PC-9 (cell line): ENCODE data around the gene SPIRE2. TPM values are rescaled to one million over a fixed set of nuclear protein-coding genes. Genes with fewer than 3 reads are reported as not detected.

Experiments
- BruUV-seq: library from RNA; stranded (reverse); fragments of 400-500 nt; replicated peaks from 2 replicates; lab custom pipeline; 2021; lab: Mats Ljungman, UMichigan
- CTCF ChIA-PET: fragments of 300-600 bp; sonication (Branson Sonifier 250); formaldehyde crosslinking; loops from one replicate; lab custom pipeline; 2022; ENCODE audit warnings: antibody characterized with exemption; lab: Charles Lee
- POLR2A ChIA-PET: fragments of 300-600 bp; sonication (Branson Sonifier 250); formaldehyde crosslinking; loops from one replicate; lab custom pipeline; 2022; ENCODE audit warnings: antibody characterized with exemption; ENCODE audit not compliant: unreplicated experiment; lab: Charles Lee
- DNase-seq, 2 experiments: peaks; one replicate each; pipeline versions ENCODE4 v3.0.0 to v3.0.0-alpha.2; 2015 to 2022; ENCODE audit warnings: mixed read lengths in 1 of 2
- H2AFZ ChIP-seq: fragments of 200-600 bp; sonication (generic); 2 replicates; pipeline ENCODE4 v1.8.1; 2017; ENCODE audit warnings: antibody characterized with exemption
- H3F3A ChIP-seq: fragments of 200-600 bp; sonication (generic); 2 replicates; pipeline ENCODE4 v1.8.1; 2017; ENCODE audit warnings: antibody characterized with exemption, mild to moderate bottlenecking, low read depth; ENCODE audit not compliant: insufficient read depth
- H3K27ac ChIP-seq: fragments of 200-600 bp; sonication (generic); 2 replicates; pipeline ENCODE4 v1.6.1; 2016; ENCODE audit warnings: mixed run types
- H3K27me3 ChIP-seq: fragments of 200-600 bp; sonication (generic); 2 replicates; pipeline ENCODE4 v1.6.1; 2016; ENCODE audit warnings: low read depth, mixed run types; ENCODE audit not compliant: insufficient read depth
- H3K36me3 ChIP-seq: fragments of 200-600 bp; sonication (generic); 2 replicates; pipeline ENCODE4 v1.6.1; 2016; ENCODE audit warnings: low read depth, mixed run types
- H3K4me1 ChIP-seq: fragments of 200-600 bp; sonication (generic); replicated peaks from 2 replicates; pipeline ENCODE4 v1.6.1; 2016; ENCODE audit warnings: mixed run types; ENCODE audit not compliant: insufficient read depth
- H3K4me2 ChIP-seq: fragments of 200-600 bp; sonication (generic); 2 replicates; pipeline ENCODE4 v1.6.1; 2017; ENCODE audit warnings: mixed run types
- H3K4me3 ChIP-seq: fragments of 200-600 bp; sonication (generic); 2 replicates; pipeline ENCODE4 v1.6.1; 2016; ENCODE audit warnings: mixed run types
- H3K79me2 ChIP-seq: fragments of 200-600 bp; sonication (generic); 2 replicates; pipeline ENCODE4 v1.6.1; 2017; ENCODE audit warnings: low read depth, mixed run types
- H3K9me2 ChIP-seq: fragments of 200-600 bp; sonication (generic); 2 replicates; pipeline ENCODE4 v1.8.1; 2017; ENCODE audit warnings: mild to moderate bottlenecking; ENCODE audit not compliant: insufficient read depth
- H3K9me3 ChIP-seq: fragments of 200-600 bp; sonication (generic); 2 replicates; pipeline ENCODE4 v1.8.1; 2016; ENCODE audit warnings: low read depth; ENCODE audit not compliant: insufficient read depth
- H4K20me1 ChIP-seq: fragments of 200-600 bp; sonication (generic); 2 replicates; pipeline ENCODE4 v1.8.1; 2017; ENCODE audit not compliant: insufficient read depth
- EZH2 ChIP-seq: fragments of 200-600 bp; sonication (generic); IDR thresholded peaks from 2 replicates; pipeline ENCODE4 v1.8.0; 2017; ENCODE audit warnings: antibody characterized with exemption, low read depth
- intact Hi-C: fragments of 100-400 bp; cut with micrococcal nuclease; formaldehyde crosslinking; loops from one replicate; pipeline ENCODE4 v1.10.0; 2022; ENCODE audit not compliant: unreplicated experiment
- total RNA-seq: library from RNA; stranded (reverse); gene quantifications from 2 replicates; pipeline ENCODE4 v1.2.3, GENCODE V29; 2021
- TF ChIP-seq, protein P1 (sequence below): fragments of 200-600 bp; sonication (generic); conservative IDR thresholded peaks from 2 replicates; pipeline ENCODE4 v1.6.1; 2017; ENCODE audit warnings: mixed run types, antibody characterized with exemption, mild to moderate bottlenecking, moderate library complexity

The SPIRE2 gene
- total RNA-seq, 1 experiment from 2014 or later: 34.5 TPM

DNA sequence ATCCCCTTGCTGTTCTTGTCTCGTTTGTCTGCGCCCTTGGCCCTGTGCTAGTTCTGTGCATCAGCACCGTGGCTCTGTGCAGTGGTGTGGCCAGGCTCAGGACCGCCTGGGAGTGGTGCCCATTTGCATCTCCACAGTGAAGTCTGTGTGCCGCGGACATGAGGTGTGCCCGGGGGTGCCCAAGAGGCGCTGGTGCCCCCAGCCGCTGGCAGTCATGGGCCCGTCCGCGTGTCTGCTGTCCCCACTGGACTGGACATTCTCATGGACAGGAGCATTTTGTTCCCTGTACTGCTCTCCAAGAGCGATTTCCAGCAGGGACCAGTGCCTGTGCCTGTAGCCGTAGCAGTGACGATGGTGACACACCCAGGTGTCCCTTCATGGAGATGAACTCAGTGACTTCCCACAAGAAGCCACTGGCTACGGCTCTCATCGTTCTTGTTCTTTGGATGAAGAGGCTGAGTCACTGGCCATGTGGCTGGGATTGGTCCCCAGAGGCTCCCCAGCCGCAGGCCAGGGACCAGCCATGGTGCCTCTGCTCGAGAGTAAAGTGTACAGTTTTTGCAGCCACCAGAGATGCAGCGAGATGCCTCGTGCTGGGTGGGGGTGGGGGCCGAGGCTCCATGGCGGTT is 77.3 kb downstream of the SPIRE2 start:
- DNase-seq: peak in 1 of 2 experiments; percentile 34
- Histone ChIP-seq H3K4me1 (0 out of 2 replicates have a peak, but pooled peaks cover 11% of the 10 kb centered on the region), H3K4me3 (no peak overlapping the region), H4K20me1 (no peaks in the 10 kb centered on the region; the same call in 1 of the 2 replicates), H3K9me2 (no peaks in the 10 kb centered on the region), H3K27me3 (no peaks in the 10 kb centered on the region), H3K36me3 (peaks cover 5% of the 10 kb centered on the region; the same call in 1 of the 2 replicates), H3K4me2 (no peak overlapping the region), H3F3A (peaks cover 12% of the 10 kb centered on the region; the same call in 1 of the 2 replicates), H2AFZ (no peak overlapping the region), H3K9me3 (no peaks in the 10 kb centered on the region), H3K27ac (no peak overlapping the region), H3K79me2 (no peaks in the 10 kb centered on the region)
- intact Hi-C loops: no loop called here
- CTCF ChIA-PET: no interaction called here
- no TSS peak for BruUV-seq
- no peak for TF ChIP-seq EZH2
- TF ChIP-seq, protein P1, sequence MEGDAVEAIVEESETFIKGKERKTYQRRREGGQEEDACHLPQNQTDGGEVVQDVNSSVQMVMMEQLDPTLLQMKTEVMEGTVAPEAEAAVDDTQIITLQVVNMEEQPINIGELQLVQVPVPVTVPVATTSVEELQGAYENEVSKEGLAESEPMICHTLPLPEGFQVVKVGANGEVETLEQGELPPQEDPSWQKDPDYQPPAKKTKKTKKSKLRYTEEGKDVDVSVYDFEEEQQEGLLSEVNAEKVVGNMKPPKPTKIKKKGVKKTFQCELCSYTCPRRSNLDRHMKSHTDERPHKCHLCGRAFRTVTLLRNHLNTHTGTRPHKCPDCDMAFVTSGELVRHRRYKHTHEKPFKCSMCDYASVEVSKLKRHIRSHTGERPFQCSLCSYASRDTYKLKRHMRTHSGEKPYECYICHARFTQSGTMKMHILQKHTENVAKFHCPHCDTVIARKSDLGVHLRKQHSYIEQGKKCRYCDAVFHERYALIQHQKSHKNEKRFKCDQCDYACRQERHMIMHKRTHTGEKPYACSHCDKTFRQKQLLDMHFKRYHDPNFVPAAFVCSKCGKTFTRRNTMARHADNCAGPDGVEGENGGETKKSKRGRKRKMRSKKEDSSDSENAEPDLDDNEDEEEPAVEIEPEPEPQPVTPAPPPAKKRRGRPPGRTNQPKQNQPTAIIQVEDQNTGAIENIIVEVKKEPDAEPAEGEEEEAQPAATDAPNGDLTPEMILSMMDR: no peak
- POLR2A ChIA-PET: interaction anchor here (0.5 kb wide), 1 partner anchor 30 kb away, joined by 5 read pairs; no protein-coding TSS in a partner anchor

DNA sequence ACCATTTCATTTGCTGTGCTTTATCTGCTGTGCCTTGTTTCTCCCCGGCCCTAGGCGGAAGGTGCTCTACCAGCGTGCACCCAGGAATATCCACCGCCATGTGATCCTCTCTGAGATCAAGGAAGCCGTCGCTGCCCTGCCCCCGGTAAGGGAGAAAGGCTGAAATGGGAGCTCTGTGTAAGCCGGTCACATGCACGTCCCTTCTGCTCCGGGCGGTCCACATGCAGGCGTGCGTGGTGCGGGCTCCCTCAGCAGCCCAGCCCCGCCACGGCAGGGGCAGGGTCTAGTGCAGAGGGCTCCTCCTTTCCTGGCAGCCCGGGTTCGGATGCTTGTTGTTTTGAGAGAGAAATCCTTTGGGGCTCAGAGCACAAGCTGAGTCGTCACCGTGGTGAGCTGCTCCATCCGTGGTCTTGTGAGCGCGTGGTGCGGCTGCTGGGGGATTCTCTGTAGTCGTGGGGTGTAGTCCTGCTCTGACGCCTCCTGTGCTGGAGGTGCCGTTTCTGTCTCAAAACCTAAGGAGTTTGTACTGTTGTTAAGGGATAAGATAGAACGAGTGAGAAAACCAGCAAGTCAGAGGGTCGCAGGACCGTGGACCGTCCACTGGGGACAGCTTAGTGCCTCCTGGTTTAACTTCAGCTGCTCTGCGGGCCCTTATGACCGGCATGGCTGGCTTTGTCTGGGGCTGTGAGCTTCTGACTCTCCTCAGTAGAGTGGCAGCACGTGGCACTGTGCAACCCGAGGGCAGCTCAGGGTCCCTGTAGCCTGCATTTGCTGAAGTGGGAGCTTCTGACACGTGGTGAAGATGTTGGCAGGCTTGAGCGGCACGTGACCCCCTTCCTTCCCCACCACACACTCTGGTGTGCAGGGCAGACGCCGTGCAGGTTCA is 78.1 kb downstream of the SPIRE2 start:
- CTCF ChIA-PET: no interaction called here

More for the DNA sequence above, 78.1 kb downstream of the SPIRE2 start:
- Histone ChIP-seq H3F3A (peaks cover 12% of the 10 kb centered on the region; the same call in 1 of the 2 replicates), H2AFZ (no peak overlapping the region), H3K36me3 (peaks cover 6% of the 10 kb centered on the region; the same call in 1 of the 2 replicates), H3K79me2 (no peaks in the 10 kb centered on the region), H3K4me2 (no peak overlapping the region), H3K9me3 (no peaks in the 10 kb centered on the region), H4K20me1 (no peaks in the 10 kb centered on the region; the same call in 1 of the 2 replicates), H3K27me3 (no peaks in the 10 kb centered on the region), H3K9me2 (no peaks in the 10 kb centered on the region), H3K4me1 (0 out of 2 replicates have a peak, but pooled peaks cover 11% of the 10 kb centered on the region), H3K27ac (no peak overlapping the region), H3K4me3 (no peak overlapping the region)
- TF ChIP-seq EZH2: no peak
- TF ChIP-seq, protein P1: no peak
- BruUV-seq: no TSS peak
- DNase-seq: no peak
- intact Hi-C loops: no loop called here
- POLR2A ChIA-PET: interaction anchor here (0.7 to 0.9 kb wide), 3 partner anchors 15 to 1060 kb away, joined by 3 to 11 read pairs (median 7); no protein-coding TSS in a partner anchor
